ENCODE data around the gene HEY2.

HEY2 gene

GRCh38 chr6:125742464-125743120 lies 6.8 kb upstream of the HEY2 start:
- FAIRE-seq: no peak

GRCh38 chr6:125743604-125744003 lies 5.8 kb upstream of the HEY2 start:
- no peak for DNase-seq (ENCODE audit: insufficient read length, low spot score)
- FAIRE-seq: no peak

More at GRCh38 chr6:125742464-125743120, 6.8 kb upstream of the HEY2 start:
- no peak for DNase-seq (ENCODE audit: insufficient read length, low spot score)

- DNase-seq (ENCODE audit: insufficient read length, low spot score) (no peak), FAIRE-seq (no peak)
These were observed 4.0 kb upstream of the HEY2 start for GRCh38 chr6:125745281-125746018.

- no peak for DNase-seq (ENCODE audit: insufficient read length, low spot score)
- FAIRE-seq: peak; percentile 35
These were observed 3.4 kb upstream of the HEY2 start for GRCh38 chr6:125746019-125746414.

GRCh38 chr6:125746731-125747588 lies 2.5 kb upstream of the HEY2 start:
- DNase-seq (ENCODE audit: insufficient read length, low spot score) (peak; percentile 42), FAIRE-seq (peak; percentile 95)

- FAIRE-seq (no peak), DNase-seq (ENCODE audit: insufficient read length, low spot score) (no peak)
These were observed 1.6 kb upstream of the HEY2 start for GRCh38 chr6:125747589-125748405.

- no peak for DNase-seq (ENCODE audit: insufficient read length, low spot score)
- FAIRE-seq: peak; percentile 67
These were observed 843 bp upstream of the HEY2 start for GRCh38 chr6:125748406-125749172.

- DNase-seq (ENCODE audit: insufficient read length, low spot score) (no peak), FAIRE-seq (peak; percentile 56)
These were observed 646 bp downstream of the HEY2 start for GRCh38 chr6:125749865-125750691.

GRCh38 chr6:125750692-125751333 lies 1.4 kb downstream of the HEY2 start:
- no peak for FAIRE-seq
- DNase-seq (ENCODE audit: insufficient read length, low spot score): no peak

- DNase-seq (ENCODE audit: insufficient read length, low spot score) (no peak), FAIRE-seq (no peak)
These were observed 2.0 kb downstream of the HEY2 start for GRCh38 chr6:125751334-125751916.

GRCh38 chr6:125752773-125753172 lies 3.3 kb downstream of the HEY2 start:
- no peak for FAIRE-seq
- no peak for DNase-seq (ENCODE audit: insufficient read length, low spot score)

- DNase-seq (ENCODE audit: insufficient read length, low spot score): no peak
- peak; percentile 65 for FAIRE-seq
These were observed 3.9 kb downstream of the HEY2 start for GRCh38 chr6:125753218-125753936.

- FAIRE-seq: no peak
These were observed 4.5 kb downstream of the HEY2 start for GRCh38 chr6:125753937-125754259.

GRCh38 chr6:125754566-125754965 lies 5.1 kb downstream of the HEY2 start:
- FAIRE-seq: no peak

More at GRCh38 chr6:125753937-125754259, 4.5 kb downstream of the HEY2 start:
- DNase-seq (ENCODE audit: insufficient read length, low spot score): no peak

GRCh38 chr6:125759184-125759902 lies 9.9 kb downstream of the HEY2 start:
- FAIRE-seq (no peak), DNase-seq (ENCODE audit: insufficient read length, low spot score) (no peak)

More at GRCh38 chr6:125754566-125754965, 5.1 kb downstream of the HEY2 start:
- no peak for DNase-seq (ENCODE audit: insufficient read length, low spot score)

- no peak for DNase-seq (ENCODE audit: insufficient read length, low spot score)
- no peak for FAIRE-seq
These were observed 10.6 kb downstream of the HEY2 start for GRCh38 chr6:125759959-125760457.
